Activated T-helper 1 cell treated with anti-CD3 and anti-CD28 coated beads, Interleukin-2, amount 50 U/mL, for 16 hours (primary cell): ENCODE measurements around the gene ERFL.
"Not testable (repeated sequence)": the region's sequence is repeated elsewhere in the genome, so short reads cannot be mapped to it uniquely, and the experiment has no call there.

Source experiments
- DNase-seq, 2 donors: peaks; one replicate each; pipeline ENCODE4 v3.0.0-alpha.2; 2020; ENCODE audit warnings: low read depth in 1 of 2, low spot score in 1 of 2

Gene ERFL

GRCh38 chr19:41914424-41914834 lies 13.8 kb downstream of the ERFL start:
- DNase-seq: not testable (repeated sequence)

GRCh38 chr19:41913538-41914423 lies 14.5 kb downstream of the ERFL start:
- no peak for DNase-seq

- DNase-seq: no peak
Observed at GRCh38 chr19:41912899-41913537, 15.2 kb downstream of the ERFL start.

GRCh38 chr19:41911889-41912731 lies 16.1 kb downstream of the ERFL start:
- no peak for DNase-seq

GRCh38 chr19:41910992-41911888 lies 17.0 kb downstream of the ERFL start:
- no peak for DNase-seq

GRCh38 chr19:41910240-41910991 lies 17.8 kb downstream of the ERFL start:
- no peak for DNase-seq

- no peak for DNase-seq
Observed at GRCh38 chr19:41909706-41910105, 18.5 kb downstream of the ERFL start.

- no peak for DNase-seq
Observed at GRCh38 chr19:41908724-41909464, 19.4 kb downstream of the ERFL start.

DNA sequence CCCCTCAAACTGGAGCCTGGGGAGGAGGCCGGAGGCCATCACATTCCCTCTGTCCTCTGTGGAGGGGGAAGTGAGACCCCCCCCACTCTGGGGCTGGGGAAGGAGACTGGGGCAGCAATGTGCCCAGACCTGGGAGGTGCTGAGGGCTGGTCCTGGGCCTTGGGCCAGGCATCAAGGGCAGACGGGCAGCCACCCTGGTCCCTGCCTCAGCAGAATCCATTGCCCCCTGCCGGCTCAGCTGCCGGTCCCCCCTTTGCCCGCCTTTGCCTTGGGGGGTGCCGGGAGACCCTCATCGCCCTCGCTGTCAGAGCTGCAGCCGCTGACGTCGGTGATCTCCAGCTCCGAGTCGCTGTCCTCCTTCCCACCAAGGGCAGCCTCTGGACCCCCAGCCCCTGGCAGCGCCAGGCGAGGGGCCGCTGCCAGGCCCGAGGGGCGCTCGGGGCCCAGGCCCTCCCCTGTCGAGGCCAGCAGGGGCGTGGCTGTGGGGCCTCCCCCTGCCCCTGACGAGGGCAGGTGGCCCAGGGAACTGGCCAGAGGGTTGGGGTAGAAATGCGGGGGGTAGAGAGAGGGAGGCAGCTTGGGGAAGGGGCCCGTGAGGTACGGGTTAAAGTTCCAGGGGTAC lies 20.1 kb downstream of the ERFL start:
- DNase-seq: no peak

- DNase-seq: no peak
Observed at GRCh38 chr19:41906916-41907680, 21.2 kb downstream of the ERFL start.

DNA sequence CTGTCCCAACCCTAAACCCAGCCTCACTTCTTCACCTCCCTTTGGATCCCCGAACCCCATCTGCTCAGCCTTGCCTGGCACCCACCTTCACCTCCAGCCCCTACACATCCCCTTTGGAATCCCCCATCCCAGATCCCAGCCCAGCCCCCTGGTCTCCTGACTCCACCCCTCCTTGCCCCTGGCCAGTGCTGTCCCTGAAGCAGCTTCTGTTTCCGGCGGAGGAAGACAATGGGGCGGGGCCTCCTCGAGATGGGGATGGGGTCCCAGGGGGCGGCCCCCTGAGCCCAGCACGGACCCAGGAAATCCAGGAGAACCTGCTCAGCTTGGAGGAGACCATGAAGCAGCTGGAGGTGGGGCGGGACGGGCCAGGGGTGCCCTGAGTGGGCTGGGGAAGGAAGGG lies 22.0 kb downstream of the ERFL start:
- DNase-seq: no peak

- no peak for DNase-seq
Observed at GRCh38 chr19:41905273-41906002, 22.8 kb downstream of the ERFL start.

DNA sequence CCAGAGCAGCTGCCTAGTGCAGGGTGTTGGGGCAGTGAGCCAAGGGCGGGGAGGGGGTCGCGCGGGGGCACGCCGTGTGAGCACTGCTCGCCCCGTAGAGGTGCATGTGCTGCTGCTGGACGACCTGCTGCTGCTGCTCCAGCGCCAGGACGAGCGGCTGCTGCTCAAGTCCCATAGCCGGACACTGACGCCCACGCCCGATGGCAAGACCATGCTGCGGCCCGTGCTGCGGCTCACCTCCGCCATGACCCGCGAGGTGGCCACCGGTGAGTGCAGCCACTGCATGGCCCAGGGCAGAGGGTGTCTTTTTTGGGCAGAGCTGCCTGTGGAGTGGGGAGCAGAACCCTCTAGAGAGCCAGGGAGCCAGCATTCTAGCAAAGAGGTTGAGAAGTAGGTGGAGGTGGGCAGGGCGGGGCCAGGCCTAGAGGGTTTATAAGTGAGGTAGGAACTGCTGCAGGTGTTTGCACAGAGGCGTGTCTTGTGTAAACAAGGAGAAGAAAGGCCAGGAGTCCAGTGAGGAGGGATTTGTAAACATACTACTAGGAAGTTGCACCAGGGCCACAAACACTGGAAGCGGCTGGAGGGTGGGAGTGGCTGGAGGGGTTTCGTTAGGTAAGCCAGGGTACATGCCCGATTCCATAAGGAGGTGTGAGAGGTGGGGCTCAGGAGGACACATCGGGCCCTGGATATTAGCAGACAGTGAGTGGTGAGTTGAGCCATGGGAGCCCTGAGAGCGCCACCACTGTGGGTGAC lies 24.0 kb downstream of the ERFL start:
- DNase-seq: no peak

- no peak for DNase-seq
Observed at GRCh38 chr19:41903193-41903953, 24.9 kb downstream of the ERFL start.

DNA sequence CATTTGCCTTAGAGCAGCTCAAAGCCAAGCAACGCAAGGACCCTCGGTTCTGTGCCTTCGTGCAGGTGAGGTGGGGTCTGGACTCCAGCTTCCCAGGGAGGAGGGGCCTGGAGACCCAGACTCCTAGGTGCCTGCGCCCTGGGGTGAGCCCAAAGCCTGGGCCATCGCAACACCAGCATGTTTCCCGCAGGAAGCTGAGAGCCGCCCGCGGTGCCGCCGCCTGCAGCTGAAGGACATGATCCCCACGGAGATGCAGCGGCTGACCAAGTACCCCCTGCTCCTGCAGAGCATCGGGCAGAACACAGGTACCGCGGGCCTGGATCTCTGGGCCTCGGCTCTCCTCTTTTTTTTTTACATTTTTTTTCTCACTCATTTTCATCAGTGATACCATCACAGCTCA lies 25.7 kb downstream of the ERFL start:
- DNase-seq: no peak
